Esophagus muscularis mucosa (tissue), 3 donors: ENCODE data around the gene ALDH7A1.

Experiments used
- POLR2A ChIP-seq: fragments of 450-650 bp; IDR thresholded peaks from one replicate; pipeline ENCODE4 v1.6.1; 2017; ENCODE audit warnings: antibody characterized with exemption, moderate library complexity, mild to moderate bottlenecking, low read depth
- POLR2AphosphoS5 ChIP-seq, 2 donors: sonication (generic); formaldehyde crosslinking; IDR thresholded peaks; one replicate each; pipeline ENCODE4 v1.6.1; 2017; ENCODE audit warnings: antibody characterized with exemption in 2 of 2
- TF ChIP-seq, protein P1 (sequence below), 3 experiments: fragments of 200-600 bp in 2 of 3; fragments of 450-650 bp in 1 of 3; sonication (generic) in 2 of 3; IDR thresholded peaks; one replicate each; pipeline ENCODE4 v1.5.1; 2017 to 2019; ENCODE audit warnings: antibody characterized with exemption in 3 of 3, mild to moderate bottlenecking in 2 of 3, moderate library complexity in 1 of 3

DNA sequence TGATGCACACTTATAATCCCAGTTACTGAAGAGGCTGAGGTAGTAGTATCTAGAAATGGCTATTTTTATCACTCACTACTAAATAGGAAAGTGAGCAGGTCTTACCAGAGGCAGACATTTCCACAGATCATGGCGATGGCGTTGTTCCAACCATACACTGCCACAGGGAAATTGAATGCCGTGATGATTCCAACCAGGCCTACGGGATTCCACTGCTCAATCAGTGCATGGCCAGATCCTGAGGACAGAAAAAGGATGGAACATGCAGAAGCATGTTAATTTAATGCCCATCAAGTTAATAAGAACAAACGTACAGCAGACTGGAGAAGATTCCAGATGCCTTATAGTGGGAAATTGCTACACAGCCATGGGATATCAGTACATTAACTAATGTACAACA, 18.0 kb downstream of the ALDH7A1 start:
- TF ChIP-seq, protein P1, sequence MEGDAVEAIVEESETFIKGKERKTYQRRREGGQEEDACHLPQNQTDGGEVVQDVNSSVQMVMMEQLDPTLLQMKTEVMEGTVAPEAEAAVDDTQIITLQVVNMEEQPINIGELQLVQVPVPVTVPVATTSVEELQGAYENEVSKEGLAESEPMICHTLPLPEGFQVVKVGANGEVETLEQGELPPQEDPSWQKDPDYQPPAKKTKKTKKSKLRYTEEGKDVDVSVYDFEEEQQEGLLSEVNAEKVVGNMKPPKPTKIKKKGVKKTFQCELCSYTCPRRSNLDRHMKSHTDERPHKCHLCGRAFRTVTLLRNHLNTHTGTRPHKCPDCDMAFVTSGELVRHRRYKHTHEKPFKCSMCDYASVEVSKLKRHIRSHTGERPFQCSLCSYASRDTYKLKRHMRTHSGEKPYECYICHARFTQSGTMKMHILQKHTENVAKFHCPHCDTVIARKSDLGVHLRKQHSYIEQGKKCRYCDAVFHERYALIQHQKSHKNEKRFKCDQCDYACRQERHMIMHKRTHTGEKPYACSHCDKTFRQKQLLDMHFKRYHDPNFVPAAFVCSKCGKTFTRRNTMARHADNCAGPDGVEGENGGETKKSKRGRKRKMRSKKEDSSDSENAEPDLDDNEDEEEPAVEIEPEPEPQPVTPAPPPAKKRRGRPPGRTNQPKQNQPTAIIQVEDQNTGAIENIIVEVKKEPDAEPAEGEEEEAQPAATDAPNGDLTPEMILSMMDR (IDR thresholded peaks at IDR 0.05): no peak
- TF ChIP-seq POLR2AphosphoS5 (IDR thresholded peaks at IDR 0.05) (no peak), POLR2A (no peak)
